HG02870 (cell line): ENCODE results near the gene SEC14L5.
"Not testable (repeated sequence)": the region's sequence is repeated elsewhere in the genome, so short reads cannot be mapped to it uniquely, and the experiment has no call there.

Experiments
- ATAC-seq: cut with Tn5 transposase; IDR thresholded peaks from one replicate; pipeline ENCODE4 v1.9.1; 2021; ENCODE audit warnings: mild to moderate bottlenecking, moderate library complexity; ENCODE audit not compliant: unreplicated experiment

SEC14L5 gene

GRCh38 chr16:4928227-4928626 is 29.9 kb upstream of the SEC14L5 start:
- ATAC-seq: no peak

DNA sequence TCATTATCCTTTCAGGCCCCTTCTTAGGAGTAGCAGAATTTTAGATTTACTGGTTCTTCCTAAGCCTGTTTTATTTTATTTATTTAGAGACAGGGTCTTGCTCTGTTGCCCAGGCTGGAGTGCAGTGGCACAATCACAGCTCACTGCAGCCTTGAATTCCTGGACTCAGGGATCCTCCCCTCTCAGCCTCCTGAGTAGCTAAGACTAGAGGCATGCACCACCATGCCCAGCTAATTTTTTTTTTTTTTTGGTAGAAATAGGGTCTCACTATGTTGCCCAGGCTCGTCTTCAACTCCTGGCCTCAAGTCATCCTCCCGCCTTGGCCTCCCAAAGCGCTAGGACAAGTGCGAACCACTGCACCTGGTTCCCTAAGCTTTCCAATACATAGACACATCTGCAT is 28.5 kb upstream of the SEC14L5 start:
- ATAC-seq: not testable (repeated sequence)

GRCh38 chr16:4931381-4931780 is 26.7 kb upstream of the SEC14L5 start:
- no peak for ATAC-seq

GRCh38 chr16:4933433-4933832 is 24.7 kb upstream of the SEC14L5 start:
- ATAC-seq: no peak

DNA sequence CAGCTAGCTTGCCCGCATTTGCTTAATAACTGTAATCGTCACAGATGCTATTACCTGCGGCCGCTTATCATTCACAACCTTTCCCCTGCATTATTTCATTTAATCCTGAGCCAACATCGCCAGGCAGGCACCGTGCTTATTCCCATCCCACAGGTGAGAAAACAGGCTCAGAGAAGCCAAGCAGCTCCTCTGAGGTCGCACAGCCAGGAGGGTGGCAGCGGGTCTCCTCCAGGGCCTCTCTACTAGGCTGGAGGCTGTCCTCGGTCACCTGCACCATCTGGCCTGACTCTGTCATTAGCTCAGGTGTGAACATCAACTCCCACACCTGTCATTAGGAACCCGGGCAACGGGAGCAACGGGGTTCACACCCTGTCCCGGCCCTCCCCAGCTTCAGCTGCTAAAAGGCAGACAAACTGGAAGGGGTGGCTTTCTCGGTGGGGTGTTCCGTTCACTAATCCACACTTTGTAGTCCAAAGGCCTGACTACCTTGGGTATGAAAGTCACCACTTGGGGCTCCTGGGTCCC is 24.2 kb upstream of the SEC14L5 start:
- no peak for ATAC-seq

GRCh38 chr16:4934591-4934990 is 23.5 kb upstream of the SEC14L5 start:
- ATAC-seq: no peak

- ATAC-seq: no peak
Measured at GRCh38 chr16:4935241-4935855, 22.8 kb upstream of the SEC14L5 start.

- ATAC-seq: no peak
Measured at GRCh38 chr16:4936181-4936990, 21.7 kb upstream of the SEC14L5 start.

- no peak for ATAC-seq
Measured at GRCh38 chr16:4936991-4937781, 20.9 kb upstream of the SEC14L5 start, which contains the start of gene PPL. Gene PPL (minus strand): TSS chr16:4937148. CDS start chr16:4937045, 103 bp downstream.

GRCh38 chr16:4937782-4938682 is 20.1 kb upstream of the SEC14L5 start:
- no peak for ATAC-seq

- ATAC-seq: no peak
Measured at GRCh38 chr16:4938683-4939030, 19.5 kb upstream of the SEC14L5 start.

DNA sequence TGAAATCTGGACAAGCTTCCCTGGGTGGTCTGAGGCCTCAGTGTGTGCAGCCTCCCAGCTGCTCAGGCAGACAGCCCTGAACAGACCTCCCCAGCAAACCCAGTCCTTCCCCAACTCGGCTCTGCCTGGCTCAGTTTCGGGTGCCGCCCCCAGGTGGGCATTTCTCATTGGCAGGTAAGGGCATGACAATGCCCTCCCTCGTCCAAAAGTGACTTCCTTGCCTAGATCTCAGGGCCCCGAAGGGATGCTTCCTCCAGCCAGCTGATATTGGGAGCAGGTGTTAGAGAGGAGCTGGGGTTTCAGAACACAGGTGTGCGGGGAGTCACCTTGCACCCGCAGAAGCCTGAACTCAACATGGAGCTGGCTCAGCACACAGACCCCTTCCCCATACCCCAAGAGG is 17.4 kb upstream of the SEC14L5 start:
- no peak for ATAC-seq

DNA sequence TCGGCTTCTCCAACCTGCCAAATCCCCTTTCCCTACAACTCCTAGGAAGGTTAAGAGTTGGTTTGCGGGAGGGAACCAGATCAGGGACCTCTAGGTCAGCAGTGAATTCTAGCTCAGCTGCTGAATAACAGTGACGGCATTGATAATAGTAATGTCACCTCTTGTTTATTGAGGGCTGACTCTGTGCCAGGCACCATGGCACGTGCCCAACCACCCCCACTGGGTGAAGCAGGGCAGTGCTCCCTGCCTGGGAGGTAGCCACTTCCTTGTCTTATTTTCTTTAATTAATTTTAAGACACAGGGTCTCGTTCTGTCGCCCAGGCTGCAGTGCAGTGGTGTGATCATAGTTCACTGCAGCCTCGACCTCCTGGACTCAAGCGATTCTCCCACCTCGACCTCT is 15.6 kb upstream of the SEC14L5 start:
- no peak for ATAC-seq

DNA sequence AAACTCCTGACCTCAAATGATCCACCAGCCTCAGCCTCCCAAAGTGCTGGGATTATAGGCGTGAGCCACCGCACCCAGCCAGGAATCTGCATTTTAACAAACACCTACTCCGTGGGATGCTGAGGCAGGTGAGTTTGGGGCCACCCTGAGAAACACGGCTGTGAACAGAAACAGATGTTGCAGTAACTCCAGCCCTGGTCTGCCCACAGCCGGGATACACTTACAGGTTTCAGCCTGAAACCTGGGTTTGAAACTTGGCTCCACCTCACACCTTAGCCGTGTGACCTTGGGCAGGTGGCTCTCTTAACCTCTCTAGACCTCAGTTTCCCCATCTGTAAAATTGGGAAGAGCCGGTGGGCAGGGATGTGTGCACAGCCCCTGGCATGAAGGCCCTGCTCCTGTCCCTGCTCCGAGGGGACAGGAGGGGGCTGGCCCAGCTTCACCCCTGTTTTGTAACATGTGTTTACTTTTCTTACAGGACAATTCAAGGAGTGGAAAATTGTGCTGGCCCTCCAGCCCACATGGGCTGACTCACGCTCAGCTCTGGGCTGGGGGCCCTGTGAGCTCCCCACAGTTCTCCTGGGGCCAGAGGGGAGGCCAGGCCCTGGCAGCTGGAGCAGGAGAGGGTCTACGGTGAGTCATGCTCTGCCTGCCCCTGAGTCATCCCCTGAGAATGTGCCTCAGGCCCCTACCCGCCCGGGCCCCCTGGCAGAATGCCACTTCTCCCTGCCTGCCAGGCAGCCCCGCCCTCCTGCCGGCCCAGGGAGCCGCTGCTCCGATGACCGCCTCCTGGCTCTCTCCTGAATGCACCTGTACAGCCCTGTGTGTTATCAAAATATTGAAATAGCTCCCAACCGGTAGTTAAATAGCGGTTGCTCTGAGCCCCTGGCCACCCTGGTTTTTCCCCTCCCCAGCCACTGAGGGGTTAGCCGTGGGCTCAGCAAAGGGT is 13.5 kb upstream of the SEC14L5 start:
- ATAC-seq: no peak

GRCh38 chr16:4945560-4946502 is 12.3 kb upstream of the SEC14L5 start:
- no peak for ATAC-seq

DNA sequence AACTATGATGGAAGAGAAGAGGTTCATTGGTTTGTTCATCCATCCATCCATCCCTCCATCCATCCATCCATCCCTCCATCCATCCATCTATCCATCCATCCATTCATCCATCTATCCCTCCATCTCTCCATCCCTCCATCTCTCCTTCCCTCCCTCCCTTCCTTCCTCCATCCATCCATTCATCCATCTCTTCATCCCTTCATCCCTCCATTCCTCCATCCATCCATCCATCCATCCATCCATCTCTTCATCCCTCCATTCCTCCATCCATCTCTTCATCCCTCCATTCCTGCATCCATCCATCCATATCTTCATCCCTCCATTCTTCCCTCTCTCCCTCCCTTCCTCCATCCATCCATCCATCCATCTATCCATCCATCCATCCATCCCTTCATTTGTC is 11.2 kb upstream of the SEC14L5 start:
- no peak for ATAC-seq

DNA sequence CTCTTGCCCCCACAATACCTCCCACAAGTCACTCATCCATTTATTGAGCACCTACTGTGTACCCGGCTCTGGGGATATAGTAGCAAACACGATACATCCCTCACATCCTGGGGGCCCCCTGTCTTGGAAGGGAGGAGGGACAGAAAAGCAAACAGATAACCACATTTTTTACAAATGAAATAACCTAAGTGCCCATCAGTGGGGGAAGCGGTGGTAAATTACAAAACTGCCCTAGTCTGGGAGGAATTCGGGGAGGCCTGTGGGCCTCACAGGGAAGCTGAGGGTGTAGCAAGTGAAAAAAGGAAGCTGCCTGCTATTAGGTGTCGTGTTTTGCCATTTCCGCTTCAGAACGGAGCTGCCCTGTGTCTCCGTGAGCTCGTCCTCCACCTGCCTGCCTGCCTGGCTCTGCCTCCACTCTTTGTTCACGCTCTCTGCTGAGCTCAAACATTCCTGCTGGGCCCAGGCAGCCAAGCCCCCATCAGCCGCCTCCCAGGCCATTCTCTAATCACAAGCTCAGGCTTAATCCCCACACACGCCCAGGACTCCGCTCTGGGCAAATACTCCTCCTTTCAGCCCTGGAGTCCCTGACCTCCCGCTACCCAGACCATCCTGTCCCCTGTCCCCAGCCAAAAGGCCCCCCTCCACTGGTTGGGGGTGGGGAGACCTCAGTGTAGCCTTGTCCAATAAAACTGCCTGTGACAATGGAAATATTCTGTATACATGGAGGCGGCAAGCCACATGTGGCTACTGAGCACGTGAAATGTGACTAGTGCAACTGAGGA is 10.2 kb upstream of the SEC14L5 start:
- no peak for ATAC-seq
